Endodermal cell (in vitro differentiated cells): Measurements from ENCODE around the gene AKR1C3. TPM values are rescaled to one million over a fixed set of nuclear protein-coding genes. Genes with fewer than 3 reads are reported as not detected.
A peak's percentile ranks its signal among the peaks of the same experiment; 100 is the strongest.

ENCODE experiments used
- DNase-seq: peaks from one replicate; pipeline ENCODE4 v3.0.0-alpha.2; 2017
- H3K27ac ChIP-seq: 2 replicates; pipeline ENCODE4 v1.5.1; 2013; ENCODE audit warnings: mild to moderate bottlenecking, low read depth, low read length, moderate library complexity
- H3K27me3 ChIP-seq: 2 replicates; pipeline ENCODE4 v1.6.1; 2013; ENCODE audit warnings: mild to moderate bottlenecking, low read length, moderate library complexity; ENCODE audit not compliant: insufficient read depth, control insufficient read depth, poor library complexity, severe bottlenecking
- H3K36me3 ChIP-seq: 2 replicates; pipeline ENCODE4 v1.7.0; 2013; ENCODE audit warnings: mild to moderate bottlenecking, low read length, moderate library complexity; ENCODE audit not compliant: control insufficient read depth, insufficient read depth
- H3K4me1 ChIP-seq: one replicate; pipeline ENCODE4 v1.7.0; 2013; ENCODE audit warnings: low read length; ENCODE audit not compliant: control insufficient read depth, insufficient read depth
- H3K4me3 ChIP-seq: 2 replicates; pipeline ENCODE4 v1.5.1; 2013; ENCODE audit warnings: mild to moderate bottlenecking, low read length, moderate library complexity
- H3K9ac ChIP-seq: 2 replicates; pipeline ENCODE4 v1.6.1; 2013; ENCODE audit warnings: mild to moderate bottlenecking, low read length, moderate library complexity; ENCODE audit not compliant: poor library complexity, severe bottlenecking; ENCODE audit errors: extremely low read depth
- H3K9me3 ChIP-seq: 2 replicates; pipeline ENCODE4 v1.6.1; 2013; ENCODE audit warnings: mild to moderate bottlenecking, low read length, moderate library complexity; ENCODE audit not compliant: control insufficient read depth
- H3K27ac Mint-ChIP-seq: 2 replicates; pipeline ENCODE4 v1.8.0; 2020; ENCODE audit warnings: mixed read lengths
- H3K27me3 Mint-ChIP-seq: 2 replicates; pipeline ENCODE4 v1.8.0; 2021; ENCODE audit warnings: mild to moderate bottlenecking, mixed read lengths; ENCODE audit not compliant: insufficient read depth
- H3K36me3 Mint-ChIP-seq: 2 replicates; pipeline ENCODE4 v1.8.0; 2020; ENCODE audit warnings: low read depth, mixed read lengths
- H3K4me1 Mint-ChIP-seq: 2 replicates; pipeline ENCODE4 v1.8.0; 2020; ENCODE audit warnings: mixed read lengths
- H3K4me3 Mint-ChIP-seq: 2 replicates; pipeline ENCODE4 v1.8.0; 2020; ENCODE audit warnings: mild to moderate bottlenecking, moderate library complexity, mixed read lengths
- H3K9me3 Mint-ChIP-seq: 2 replicates; pipeline ENCODE4 v1.8.0; 2020; ENCODE audit warnings: mild to moderate bottlenecking, mixed read lengths
- CTCF ChIP-seq: fragments of 200-600 bp; sonication (generic); conservative IDR thresholded peaks from 2 replicates; pipeline ENCODE4 v1.5.0; 2021; ENCODE audit warnings: antibody characterized with exemption, mild to moderate bottlenecking
- WGBS, 2 experiments: methylation state at CpG; one replicate each; pipeline versions ENCODE4 v1.1.5 to v1.1.7; 2013; ENCODE audit warnings: missing lambda C conversion rate in 2 of 2, mixed read lengths in 1 of 2; ENCODE audit not compliant: insufficient coverage in 1 of 2, insufficient read length in 1 of 2; 5-methylcytosine and 5-hydroxymethylcytosine counted together
- total RNA-seq, 2 donors: library from RNA; stranded (reverse); fragmentation: NEBNext Ultra II Directional in 1 of 2; extraction: Animal tissue kit (Norgen Biotek cat#: 25700) in 1 of 2; gene quantifications; 2 replicates in 1 of 2; 3 replicates in 1 of 2; pipeline ENCODE4 v1.2.1, GENCODE V29; 2021

Gene AKR1C3
- total RNA-seq, 2 donors from 2014 or later, result 6.1 to 28.9 TPM

GRCh38 chr10:5076615-5077014 lies 17.6 kb upstream of the AKR1C3 start:
- Mint-ChIP-seq H3K27ac (no peak overlapping the region), H3K4me3 (no peak overlapping the region), H3K9me3 (peaks cover 3% of the 10 kb centered on the region), H3K36me3 (no peaks in the 10 kb centered on the region), H3K4me1 (peaks cover 51% of the 10 kb centered on the region), H3K27me3 (no peaks in the 10 kb centered on the region)
- H3K36me3 ChIP-seq, result no peaks in the 10 kb centered on the region
- H3K27ac ChIP-seq, result no peak overlapping the region
- no peak for DNase-seq
- no peak overlapping the region for H3K4me3 ChIP-seq
- WGBS, 2 experiments, result 94 to 100% methylated on average over 2 to 3 of the region's 3 CpGs
- no peak overlapping the region for H3K9ac ChIP-seq
- TF ChIP-seq CTCF, result no peak
- H3K4me1 ChIP-seq, result peaks cover 15% of the 10 kb centered on the region
- no peaks in the 10 kb centered on the region for H3K27me3 ChIP-seq
- H3K9me3 ChIP-seq, result no peaks in the 10 kb centered on the region

DNA sequence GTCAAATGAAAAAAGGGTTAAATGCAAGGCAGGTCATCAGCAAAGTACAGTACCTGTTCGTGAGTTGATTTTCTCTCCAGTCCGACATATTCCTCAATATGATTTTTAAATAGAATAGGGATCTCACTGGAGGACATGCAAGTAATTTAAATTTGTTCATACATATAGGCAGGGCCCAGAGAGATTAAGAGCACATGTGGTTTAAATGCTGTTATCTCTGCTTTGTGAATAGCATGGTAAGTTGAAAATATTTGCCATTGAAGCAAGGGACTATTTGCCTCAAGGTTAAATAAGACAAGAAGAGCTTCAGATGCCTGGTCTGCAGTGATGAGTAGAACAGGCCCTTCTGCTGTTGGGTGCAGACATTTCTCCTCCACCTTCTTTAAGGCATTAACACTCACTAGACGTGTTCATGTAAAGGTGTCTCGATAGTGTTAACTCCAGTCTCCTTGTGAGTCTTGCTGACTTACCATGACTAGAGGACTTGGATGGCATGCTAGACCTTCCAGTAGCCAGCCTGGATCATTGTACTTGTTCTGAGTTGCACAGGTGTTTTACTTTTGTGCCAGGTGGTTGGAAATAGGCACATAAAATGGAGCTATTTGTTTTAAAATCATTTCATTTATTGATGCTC lies 15.6 kb upstream of the AKR1C3 start:
- no peaks in the 10 kb centered on the region for H3K27me3 Mint-ChIP-seq
- TF ChIP-seq CTCF, result no peak
- WGBS, 2 experiments, result 64 to 76% methylated on average over 2 to 4 of the region's 4 CpGs
- peak overlapping the region; percentile 35 for H3K4me3 Mint-ChIP-seq
- no peaks in the 10 kb centered on the region for H3K9me3 ChIP-seq
- H3K9me3 Mint-ChIP-seq, result peaks cover 3% of the 10 kb centered on the region
- H3K36me3 ChIP-seq, result no peaks in the 10 kb centered on the region
- no peaks in the 10 kb centered on the region for H3K27me3 ChIP-seq
- no peak overlapping the region for H3K9ac ChIP-seq
- H3K27ac Mint-ChIP-seq, result peak overlapping the region; percentile 93
- H3K36me3 Mint-ChIP-seq, result no peaks in the 10 kb centered on the region
- H3K4me1 Mint-ChIP-seq, result peaks cover 44% of the 10 kb centered on the region
- no peak for DNase-seq
- peaks cover 13% of the 10 kb centered on the region for H3K4me1 ChIP-seq
- no peak overlapping the region for H3K27ac ChIP-seq
- peak overlapping the region; percentile 53 for H3K4me3 ChIP-seq

DNA sequence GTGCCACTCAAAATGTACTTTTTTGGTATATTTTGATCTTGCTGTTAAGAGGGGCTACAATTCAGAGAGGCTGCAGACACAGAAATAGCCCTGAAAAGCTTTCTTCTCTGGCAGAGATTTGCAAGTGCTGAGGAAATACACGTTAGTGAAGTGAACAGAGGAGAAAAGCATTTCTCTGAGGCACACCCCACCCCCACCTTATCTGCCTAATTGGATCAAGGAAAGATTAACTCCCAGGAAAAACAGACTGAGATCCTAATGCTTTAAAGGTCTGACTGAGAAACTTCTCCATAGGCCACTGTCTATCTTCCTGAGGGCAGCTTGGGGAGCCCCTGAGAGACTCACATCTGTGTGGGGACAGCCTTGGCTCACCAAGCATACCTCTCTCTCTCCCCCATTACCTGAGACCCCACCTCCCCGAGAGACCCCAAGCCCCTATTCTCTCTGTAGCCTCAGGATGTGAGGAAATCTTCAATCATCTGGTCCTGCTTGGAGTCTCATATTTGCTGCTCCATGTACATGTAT lies 14.8 kb upstream of the AKR1C3 start:
- no peaks in the 10 kb centered on the region for H3K36me3 ChIP-seq
- peak overlapping the region; percentile 93 for H3K27ac Mint-ChIP-seq
- H3K4me3 ChIP-seq, result peak overlapping the region; percentile 53

More for the DNA sequence above, 14.8 kb upstream of the AKR1C3 start:
- Histone ChIP-seq H3K27ac (no peak overlapping the region), H3K27me3 (no peaks in the 10 kb centered on the region), H3K9ac (no peak overlapping the region), H3K4me1 (peaks cover 13% of the 10 kb centered on the region), H3K9me3 (no peaks in the 10 kb centered on the region)
- Mint-ChIP-seq H3K9me3 (peaks cover 3% of the 10 kb centered on the region), H3K4me3 (peak overlapping the region; percentile 35), H3K27me3 (no peaks in the 10 kb centered on the region), H3K36me3 (no peaks in the 10 kb centered on the region), H3K4me1 (peaks cover 44% of the 10 kb centered on the region)
- WGBS, 2 experiments, result 36% methylated on average over 2 of the region's 2 CpGs; no CpG with 5 or more reads in 1 of the 2 experiments
- peak; percentile 62 for DNase-seq
- TF ChIP-seq CTCF, result no peak
